ENCODE results near the gene CXCR6.

The CXCR6 gene

GRCh38 chr3:45943207-45943846 is at the start of gene CXCR6:
Gene CXCR6 (plus strand): TSS chr3:45943464. CDS start chr3:45946482, 3,018 bp downstream.
- DNase-seq (ENCODE audit: low read depth, low spot score), result no peak

GRCh38 chr3:45894015-45894414 is 49.2 kb upstream of the CXCR6 start:
- DNase-seq (ENCODE audit: low read depth, low spot score), result no peak

GRCh38 chr3:45895686-45896468 is 47.4 kb upstream of the CXCR6 start:
- DNase-seq (ENCODE audit: low read depth, low spot score), result no peak

GRCh38 chr3:45896956-45897355 is 46.3 kb upstream of the CXCR6 start:
- no peak for DNase-seq (ENCODE audit: low read depth, low spot score)

- DNase-seq (ENCODE audit: low read depth, low spot score), result no peak
These were observed 38.3 kb upstream of the CXCR6 start for GRCh38 chr3:45904931-45905330.

- no peak for DNase-seq (ENCODE audit: low read depth, low spot score)
These were observed 37.5 kb upstream of the CXCR6 start for GRCh38 chr3:45905755-45906154.

- DNase-seq (ENCODE audit: low read depth, low spot score), result peak; percentile 46
These were observed 36.4 kb upstream of the CXCR6 start for GRCh38 chr3:45906681-45907407.

- DNase-seq (ENCODE audit: low read depth, low spot score), result no peak
These were observed 35.2 kb upstream of the CXCR6 start for GRCh38 chr3:45907769-45908705.

- no peak for DNase-seq (ENCODE audit: low read depth, low spot score)
These were observed 34.5 kb upstream of the CXCR6 start for GRCh38 chr3:45908761-45909160.

- no peak for DNase-seq (ENCODE audit: low read depth, low spot score)
These were observed 33.7 kb upstream of the CXCR6 start for GRCh38 chr3:45909542-45909941.

- DNase-seq (ENCODE audit: low read depth, low spot score), result no peak
These were observed 32.4 kb upstream of the CXCR6 start for GRCh38 chr3:45910892-45911291.

- no peak for DNase-seq (ENCODE audit: low read depth, low spot score)
These were observed 31.6 kb upstream of the CXCR6 start for GRCh38 chr3:45911511-45912226.

- DNase-seq (ENCODE audit: low read depth, low spot score), result no peak
These were observed 30.8 kb upstream of the CXCR6 start for GRCh38 chr3:45912435-45912834.

- DNase-seq (ENCODE audit: low read depth, low spot score), result no peak
These were observed 28.8 kb upstream of the CXCR6 start for GRCh38 chr3:45914362-45915058.

- no peak for DNase-seq (ENCODE audit: low read depth, low spot score)
These were observed 28.2 kb upstream of the CXCR6 start for GRCh38 chr3:45915059-45915439.

GRCh38 chr3:45915518-45916231 is 27.6 kb upstream of the CXCR6 start:
- peak; percentile 41 for DNase-seq (ENCODE audit: low read depth, low spot score)

GRCh38 chr3:45917146-45917898 is 25.9 kb upstream of the CXCR6 start:
- no peak for DNase-seq (ENCODE audit: low read depth, low spot score)

GRCh38 chr3:45921158-45922038 is 21.9 kb upstream of the CXCR6 start:
- DNase-seq (ENCODE audit: low read depth, low spot score), result no peak
